Adipocyte (in vitro differentiated cells): ENCODE results near the gene ATP1B2.
"Not testable (repeated sequence)": the region's sequence is repeated elsewhere in the genome, so short reads cannot be mapped to it uniquely, and the experiment has no call there.

Source experiments
- DNase-seq: peaks from one replicate; pipeline ENCODE4 v3.0.0-alpha.2; 2015; ENCODE audit warnings: low read depth
- H3K27me3 ChIP-seq: replicated peaks from 2 replicates; pipeline ENCODE4 v1.7.0; 2013; ENCODE audit warnings: mild to moderate bottlenecking, low read length, moderate library complexity; ENCODE audit not compliant: control insufficient read depth, insufficient read depth
- H3K36me3 ChIP-seq: 2 replicates; pipeline ENCODE4 v1.7.0; 2013; ENCODE audit warnings: low read length, mild to moderate bottlenecking, moderate library complexity; ENCODE audit not compliant: control insufficient read depth, insufficient read depth, severe bottlenecking
- H3K4me1 ChIP-seq: 2 replicates; pipeline ENCODE4 v1.7.0; 2013; ENCODE audit warnings: mild to moderate bottlenecking, low read length, moderate library complexity; ENCODE audit not compliant: control insufficient read depth, insufficient read depth
- H3K4me3 ChIP-seq: 2 replicates; pipeline ENCODE4 v1.7.0; 2013; ENCODE audit warnings: mild to moderate bottlenecking, low read length, moderate library complexity
- H3K9ac ChIP-seq: 2 replicates; pipeline ENCODE4 v1.7.0; 2013; ENCODE audit warnings: mild to moderate bottlenecking, low read length, moderate library complexity
- H3K9me3 ChIP-seq: 2 replicates; pipeline ENCODE4 v1.7.0; 2013; ENCODE audit warnings: mild to moderate bottlenecking, low read length, moderate library complexity; ENCODE audit not compliant: control insufficient read depth

The ATP1B2 gene

GRCh38 chr17:7641635-7642034 is 9.1 kb upstream of the ATP1B2 start:
- peaks cover 19% of the 10 kb centered on the region for H3K27me3 ChIP-seq
- H3K9me3 ChIP-seq, H3K36me3 ChIP-seq, H3K9ac ChIP-seq, H3K4me1 ChIP-seq, H3K4me3 ChIP-seq, DNase-seq: not testable (repeated sequence)

GRCh38 chr17:7644775-7645174 is 6.0 kb upstream of the ATP1B2 start:
- H3K9me3 ChIP-seq = no peaks in the 10 kb centered on the region
- no peak overlapping the region for H3K9ac ChIP-seq
- no peak overlapping the region for H3K4me3 ChIP-seq
- no peaks in the 10 kb centered on the region for H3K4me1 ChIP-seq
- DNase-seq = no peak
- H3K27me3 ChIP-seq = peaks cover 39% of the 10 kb centered on the region
- no peaks in the 10 kb centered on the region for H3K36me3 ChIP-seq

GRCh38 chr17:7646457-7646856 is 4.3 kb upstream of the ATP1B2 start:
- Histone ChIP-seq H3K36me3 (no peaks in the 10 kb centered on the region), H3K4me3 (no peak overlapping the region), H3K9ac (no peak overlapping the region), H3K27me3 (peaks cover 52% of the 10 kb centered on the region), H3K4me1 (peaks cover 5% of the 10 kb centered on the region), H3K9me3 (no peaks in the 10 kb centered on the region)
- DNase-seq = no peak

- Histone ChIP-seq H3K9ac (no peak overlapping the region), H3K4me3 (no peak overlapping the region), H3K27me3 (peaks cover 52% of the 10 kb centered on the region), H3K36me3 (no peaks in the 10 kb centered on the region), H3K9me3 (no peaks in the 10 kb centered on the region), H3K4me1 (peaks cover 7% of the 10 kb centered on the region)
- no peak for DNase-seq
These were observed 3.7 kb upstream of the ATP1B2 start for GRCh38 chr17:7647018-7647417.

GRCh38 chr17:7651097-7651664 is 455 bp downstream of the ATP1B2 start:
- Histone ChIP-seq H3K9ac (no peak overlapping the region), H3K4me3 (peak overlapping the region; percentile 47), H3K36me3 (no peaks in the 10 kb centered on the region), H3K9me3 (no peaks in the 10 kb centered on the region), H3K4me1 (peaks cover 7% of the 10 kb centered on the region), H3K27me3 (peaks cover 64% of the 10 kb centered on the region)
- no peak for DNase-seq

GRCh38 chr17:7651665-7652387 is 1.1 kb downstream of the ATP1B2 start:
- Histone ChIP-seq H3K27me3 (peaks cover 57% of the 10 kb centered on the region), H3K4me3 (no peak overlapping the region), H3K36me3 (no peaks in the 10 kb centered on the region), H3K4me1 (peaks cover 7% of the 10 kb centered on the region), H3K9ac (no peak overlapping the region), H3K9me3 (no peaks in the 10 kb centered on the region)
- DNase-seq = peak; percentile 34

GRCh38 chr17:7652388-7653356 is 1.9 kb downstream of the ATP1B2 start:
- DNase-seq = no peak
- Histone ChIP-seq H3K9ac (no peak overlapping the region), H3K4me3 (no peak overlapping the region)

GRCh38 chr17:7654832-7655540 is 4.3 kb downstream of the ATP1B2 start:
- Histone ChIP-seq H3K9me3 (no peaks in the 10 kb centered on the region), H3K9ac (no peak overlapping the region), H3K36me3 (no peaks in the 10 kb centered on the region), H3K27me3 (peaks cover 38% of the 10 kb centered on the region), H3K4me1 (peaks cover 7% of the 10 kb centered on the region), H3K4me3 (no peak overlapping the region)
- peak; percentile 14 for DNase-seq

More at GRCh38 chr17:7652388-7653356, 1.9 kb downstream of the ATP1B2 start:
- no peaks in the 10 kb centered on the region for H3K9me3 ChIP-seq
- no peaks in the 10 kb centered on the region for H3K36me3 ChIP-seq
- H3K4me1 ChIP-seq = peaks cover 7% of the 10 kb centered on the region
- peaks cover 51% of the 10 kb centered on the region for H3K27me3 ChIP-seq

GRCh38 chr17:7655541-7655840 is 4.8 kb downstream of the ATP1B2 start:
- Histone ChIP-seq H3K4me3 (no peak overlapping the region), H3K27me3 (peaks cover 33% of the 10 kb centered on the region), H3K9me3 (no peaks in the 10 kb centered on the region), H3K36me3 (no peaks in the 10 kb centered on the region), H3K9ac (no peak overlapping the region), H3K4me1 (peaks cover 7% of the 10 kb centered on the region)
- DNase-seq = no peak

- H3K4me1 ChIP-seq = no peaks in the 10 kb centered on the region
- no peak overlapping the region for H3K9ac ChIP-seq
- no peak for DNase-seq
- H3K4me3 ChIP-seq = no peak overlapping the region
- no peaks in the 10 kb centered on the region for H3K36me3 ChIP-seq
- H3K27me3 ChIP-seq = peaks cover 22% of the 10 kb centered on the region
- H3K9me3 ChIP-seq = no peaks in the 10 kb centered on the region
These were observed 6.4 kb downstream of the ATP1B2 start for GRCh38 chr17:7656958-7657609.
